Activated naive CD8-positive, alpha-beta T cell treated with anti-CD3 and anti-CD28 coated beads, Interleukin-2, amount 50 U/mL, for 24 hours (primary cell): ENCODE data around the gene VSTM1.
A peak's percentile ranks its signal among the peaks of the same experiment; 100 is the strongest.
"Not testable (repeated sequence)": the region's sequence is repeated elsewhere in the genome, so short reads cannot be mapped to it uniquely, and the experiment has no call there.

Experiments used
- ATAC-seq: fragments of 150-1000 bp; cut with Tn5 transposase; one replicate; pipeline ENCODE4 v1.10.0; 2021
- DNase-seq: peaks from one replicate; pipeline ENCODE4 v3.0.0; 2021
- H3K27ac Mint-ChIP-seq: one replicate; pipeline ENCODE4 v1.8.0; 2021; ENCODE audit warnings: mild to moderate bottlenecking, mixed read lengths
- H3K27me3 Mint-ChIP-seq: one replicate; pipeline ENCODE4 v1.8.0; 2021; ENCODE audit warnings: mixed read lengths
- H3K36me3 Mint-ChIP-seq: one replicate; pipeline ENCODE4 v1.8.0; 2021; ENCODE audit warnings: low read depth, mixed read lengths
- H3K4me1 Mint-ChIP-seq: one replicate; pipeline ENCODE4 v1.8.0; 2021; ENCODE audit warnings: mixed read lengths
- H3K4me3 Mint-ChIP-seq: one replicate; pipeline ENCODE4 v1.8.0; 2021; ENCODE audit warnings: mild to moderate bottlenecking, moderate library complexity, mixed read lengths
- H3K9me3 Mint-ChIP-seq: one replicate; pipeline ENCODE4 v1.8.0; 2021; ENCODE audit warnings: mixed read lengths

The VSTM1 gene

GRCh38 chr19:54063350-54064116, at the start of gene VSTM1:
Gene VSTM1 (minus strand): TSS chr19:54063897. CDS start chr19:54063777, 120 bp downstream.
- no peak within 1 kb of the TSS for H3K4me3 Mint-ChIP-seq
- peaks cover 19% of the 10 kb centered on the region for H3K27me3 Mint-ChIP-seq
- H3K4me1 Mint-ChIP-seq, result no peaks in the 10 kb centered on the region
- no peaks in the 10 kb centered on the region for H3K36me3 Mint-ChIP-seq
- H3K9me3 Mint-ChIP-seq, result no peaks in the 10 kb centered on the region
- ATAC-seq (no peak), DNase-seq (no peak)
- no peak within 1 kb of the TSS for H3K27ac Mint-ChIP-seq

- DNase-seq, result no peak
- Mint-ChIP-seq H3K36me3 (peaks cover 37% of the 10 kb centered on the region), H3K9me3 (no peaks in the 10 kb centered on the region), H3K27me3 (no peaks in the 10 kb centered on the region), H3K4me3 (no peak overlapping the region), H3K27ac (no peak overlapping the region), H3K4me1 (peaks cover 17% of the 10 kb centered on the region)
- ATAC-seq, result peak; percentile 55
These were observed 46.0 kb upstream of the VSTM1 start for GRCh38 chr19:54109651-54110050.

GRCh38 chr19:54108496-54108895, 44.8 kb upstream of the VSTM1 start:
- Mint-ChIP-seq H3K27ac (no peak overlapping the region), H3K9me3 (no peaks in the 10 kb centered on the region), H3K4me3 (no peak overlapping the region), H3K36me3 (peaks cover 36% of the 10 kb centered on the region), H3K27me3 (no peaks in the 10 kb centered on the region), H3K4me1 (peaks cover 11% of the 10 kb centered on the region)
- no peak for DNase-seq
- ATAC-seq, result no peak

GRCh38 chr19:54107876-54108490, 44.3 kb upstream of the VSTM1 start:
- DNase-seq (no peak), ATAC-seq (no peak)
- Mint-ChIP-seq H3K4me1 (peaks cover 11% of the 10 kb centered on the region), H3K27ac (no peak overlapping the region), H3K4me3 (no peak overlapping the region), H3K27me3 (no peaks in the 10 kb centered on the region), H3K36me3 (peaks cover 32% of the 10 kb centered on the region), H3K9me3 (no peaks in the 10 kb centered on the region)

- peaks cover 17% of the 10 kb centered on the region for H3K4me1 Mint-ChIP-seq
- no peaks in the 10 kb centered on the region for H3K9me3 Mint-ChIP-seq
- peaks cover 33% of the 10 kb centered on the region for H3K36me3 Mint-ChIP-seq
- no peaks in the 10 kb centered on the region for H3K27me3 Mint-ChIP-seq
- no peak overlapping the region for H3K27ac Mint-ChIP-seq
- DNase-seq (no peak), ATAC-seq (no peak)
- no peak overlapping the region for H3K4me3 Mint-ChIP-seq
These were observed 43.0 kb upstream of the VSTM1 start for GRCh38 chr19:54106716-54107115.

GRCh38 chr19:54105796-54106195, 42.1 kb upstream of the VSTM1 start:
- no peak for ATAC-seq
- Mint-ChIP-seq H3K27me3 (no peaks in the 10 kb centered on the region), H3K27ac (no peak overlapping the region), H3K9me3 (no peaks in the 10 kb centered on the region), H3K4me3 (no peak overlapping the region), H3K4me1 (peaks cover 18% of the 10 kb centered on the region), H3K36me3 (peaks cover 31% of the 10 kb centered on the region)
- no peak for DNase-seq

- no peak overlapping the region for H3K27ac Mint-ChIP-seq
These were observed 41.5 kb upstream of the VSTM1 start for GRCh38 chr19:54104998-54105715.

GRCh38 chr19:54102421-54103169, 38.9 kb upstream of the VSTM1 start, which contains the start of gene NDUFA3:
Gene NDUFA3 (plus strand): TSS chr19:54102855. CDS start chr19:54102879, 24 bp downstream.
- peak within 1 kb of the TSS; percentile 93 for H3K4me3 Mint-ChIP-seq

More at GRCh38 chr19:54104998-54105715, 41.5 kb upstream of the VSTM1 start:
- Mint-ChIP-seq H3K9me3 (no peaks in the 10 kb centered on the region), H3K27me3 (no peaks in the 10 kb centered on the region), H3K4me3 (no peak overlapping the region), H3K4me1 (peaks cover 18% of the 10 kb centered on the region), H3K36me3 (peaks cover 27% of the 10 kb centered on the region)
- DNase-seq (no peak), ATAC-seq (no peak)

GRCh38 chr19:54100561-54100960, 36.9 kb upstream of the VSTM1 start, which contains the start of gene OSCAR:
Gene OSCAR (minus strand): TSS chr19:54100803. CDS start chr19:54100792, 11 bp downstream.
- peaks cover 10% of the 10 kb centered on the region for H3K36me3 Mint-ChIP-seq
- no peaks in the 10 kb centered on the region for H3K9me3 Mint-ChIP-seq
- no peak within 1 kb of the TSS for H3K27ac Mint-ChIP-seq
- H3K4me3 Mint-ChIP-seq, result peak within 1 kb of the TSS; percentile 51
- H3K27me3 Mint-ChIP-seq, result peaks cover 5% of the 10 kb centered on the region
- peaks cover 22% of the 10 kb centered on the region for H3K4me1 Mint-ChIP-seq
- ATAC-seq (no peak), DNase-seq (no peak)

More at GRCh38 chr19:54102421-54103169, 38.9 kb upstream of the VSTM1 start, which contains the start of gene NDUFA3:
- H3K27ac Mint-ChIP-seq, result peak within 1 kb of the TSS; percentile 92
- DNase-seq, result peak; percentile 96
- ATAC-seq, result peak; percentile 98
- peaks cover 18% of the 10 kb centered on the region for H3K4me1 Mint-ChIP-seq
- H3K27me3 Mint-ChIP-seq, result no peaks in the 10 kb centered on the region
- H3K9me3 Mint-ChIP-seq, result no peaks in the 10 kb centered on the region
- H3K36me3 Mint-ChIP-seq, result peaks cover 24% of the 10 kb centered on the region

- not testable (repeated sequence) for H3K36me3 Mint-ChIP-seq, DNase-seq, ATAC-seq, H3K9me3 Mint-ChIP-seq, H3K27ac Mint-ChIP-seq, H3K27me3 Mint-ChIP-seq, H3K4me3 Mint-ChIP-seq
- peaks cover 23% of the 10 kb centered on the region for H3K4me1 Mint-ChIP-seq
These were observed 36.2 kb upstream of the VSTM1 start for GRCh38 chr19:54099903-54100255.

- no peak for ATAC-seq
- H3K4me1 Mint-ChIP-seq, result peaks cover 23% of the 10 kb centered on the region
- H3K4me3 Mint-ChIP-seq, result no peak overlapping the region
- no peak for DNase-seq
- H3K36me3 Mint-ChIP-seq, result peaks cover 4% of the 10 kb centered on the region
- no peak overlapping the region for H3K27ac Mint-ChIP-seq
- H3K27me3 Mint-ChIP-seq, result peaks cover 14% of the 10 kb centered on the region
- no peaks in the 10 kb centered on the region for H3K9me3 Mint-ChIP-seq
These were observed 35.6 kb upstream of the VSTM1 start for GRCh38 chr19:54099190-54099902.

- H3K9me3 Mint-ChIP-seq, result no peaks in the 10 kb centered on the region
- H3K27ac Mint-ChIP-seq, result no peak overlapping the region
- peak overlapping the region; percentile 64 for H3K4me3 Mint-ChIP-seq
- DNase-seq (no peak), ATAC-seq (peak; percentile 33)
- H3K36me3 Mint-ChIP-seq, result no peaks in the 10 kb centered on the region
- H3K4me1 Mint-ChIP-seq, result peaks cover 9% of the 10 kb centered on the region
- H3K27me3 Mint-ChIP-seq, result peaks cover 24% of the 10 kb centered on the region
These were observed 33.0 kb upstream of the VSTM1 start for GRCh38 chr19:54096617-54097106.

- not testable (repeated sequence) for H3K9me3 Mint-ChIP-seq, H3K36me3 Mint-ChIP-seq, H3K27ac Mint-ChIP-seq, H3K4me1 Mint-ChIP-seq
- Mint-ChIP-seq H3K27me3 (peaks cover 28% of the 10 kb centered on the region), H3K4me3 (peak overlapping the region; percentile 66)
- peak; percentile 59 for DNase-seq
- peak; percentile 76 for ATAC-seq
These were observed 32.3 kb upstream of the VSTM1 start for GRCh38 chr19:54095859-54096616.
